Spleen (tissue), 7 donors: ENCODE data around the gene CAMKK1.

Source experiments
- CTCF ChIP-seq, 11 experiments: fragments of 200-600 bp in 7 of 11; fragments of 450-650 bp in 4 of 11; sonication (generic) in 4 of 11; IDR thresholded peaks in 8 of 11; conservative IDR thresholded peaks in 3 of 11; 1 replicate in 7 of 11; 2 replicates in 4 of 11; pipeline versions ENCODE4 v1.4.0 to v1.8.0; 2016 to 2021; ENCODE audit warnings: antibody characterized with exemption in 11 of 11, inconsistent platforms in 4 of 11, mild to moderate bottlenecking in 1 of 11
- POLR2A ChIP-seq, 3 donors: fragments of 450-650 bp; IDR thresholded peaks; one replicate each; pipeline ENCODE4 v1.5.1; 2017; ENCODE audit warnings: antibody characterized with exemption in 3 of 3, mild to moderate bottlenecking in 1 of 3
- POLR2AphosphoS5 ChIP-seq, 3 donors: sonication (generic); formaldehyde crosslinking; IDR thresholded peaks; one replicate each; pipeline ENCODE4 v1.5.1; 2017; ENCODE audit warnings: antibody characterized with exemption in 3 of 3
- donor health status: DM: no; HTN: no; CAD: no; lungs with moderate emphysema.
- donor health status: DM: no; HTN: no; CAD: no.
- donor health status: DM: no; HTN: no; CAD: no.

GRCh38 chr17:3914312-3914670, 21.4 kb upstream of the CAMKK1 start:
- TF ChIP-seq CTCF (IDR thresholded peaks at IDR 0.05 in 8 of 11, conservative IDR thresholded peaks at IDR 0.05 in 3 of 11) = no peak
- TF ChIP-seq POLR2A (IDR thresholded peaks at IDR 0.05) = peak in 2 of 3 donors; percentile 76 to 78
- TF ChIP-seq POLR2AphosphoS5 (IDR thresholded peaks at IDR 0.05) = peak; percentile 72 to 95 (median 94)
